M059J (cell line): ENCODE data around the gene ATP10A. TPM values are rescaled to one million over a fixed set of nuclear protein-coding genes. Genes with fewer than 3 reads are reported as not detected.
"Not testable (repeated sequence)": the region's sequence is repeated elsewhere in the genome, so short reads cannot be mapped to it uniquely, and the experiment has no call there.

ENCODE experiments used
- DNase-seq: peaks from one replicate; pipeline ENCODE4 v3.0.0-alpha.2; 2012; ENCODE audit warnings: low read depth
- total RNA-seq: library from RNA; depleted of rRNA; stranded (reverse); fragments of >200 nt; shearing (Covaris generic); gene quantifications from 2 replicates; pipeline ENCODE4 v1.2.3, GENCODE V29; 2014

The ATP10A gene
- total RNA-seq, 1 experiment from 2014 or later, result not detected

DNA sequence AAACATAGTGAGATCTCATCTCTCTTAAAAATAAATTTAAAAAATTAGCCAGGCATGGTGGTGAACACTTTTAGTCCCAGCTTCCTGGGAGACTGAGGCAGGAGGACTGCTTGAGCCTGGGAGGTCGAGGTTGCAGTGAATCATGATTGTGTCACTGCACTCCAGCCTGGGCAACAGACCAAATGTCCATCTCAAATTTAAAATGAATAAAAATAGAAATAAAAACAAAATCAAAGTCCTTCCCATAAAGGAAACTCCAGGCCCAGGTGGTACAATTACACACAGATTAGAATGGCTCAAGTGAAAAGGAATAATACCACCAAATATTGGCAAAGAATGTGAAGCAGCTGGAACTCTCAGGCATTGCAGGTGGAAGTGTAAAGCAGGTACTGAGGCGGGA, 19.3 kb upstream of the ATP10A start:
- peak; percentile 6 for DNase-seq

DNA sequence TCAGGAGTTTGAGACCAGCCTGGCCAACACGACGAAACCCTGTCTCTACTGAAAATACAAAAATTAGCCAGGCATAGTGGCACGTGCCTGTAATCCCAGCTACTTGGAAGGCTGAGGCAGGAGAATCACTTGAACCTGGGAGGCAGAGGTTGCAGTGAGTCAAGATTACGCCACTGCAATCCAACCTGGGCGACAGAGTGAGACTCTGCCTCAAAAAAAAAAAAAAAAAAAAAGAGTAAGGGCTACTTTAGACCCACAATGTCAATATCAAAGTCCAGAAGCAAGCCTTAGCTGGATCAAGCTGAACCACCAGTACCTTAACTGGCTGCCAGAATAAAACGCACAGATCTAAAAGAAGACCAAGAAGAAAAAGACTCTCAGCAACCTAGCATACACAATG, 17.8 kb upstream of the ATP10A start:
- DNase-seq, result not testable (repeated sequence)

DNA sequence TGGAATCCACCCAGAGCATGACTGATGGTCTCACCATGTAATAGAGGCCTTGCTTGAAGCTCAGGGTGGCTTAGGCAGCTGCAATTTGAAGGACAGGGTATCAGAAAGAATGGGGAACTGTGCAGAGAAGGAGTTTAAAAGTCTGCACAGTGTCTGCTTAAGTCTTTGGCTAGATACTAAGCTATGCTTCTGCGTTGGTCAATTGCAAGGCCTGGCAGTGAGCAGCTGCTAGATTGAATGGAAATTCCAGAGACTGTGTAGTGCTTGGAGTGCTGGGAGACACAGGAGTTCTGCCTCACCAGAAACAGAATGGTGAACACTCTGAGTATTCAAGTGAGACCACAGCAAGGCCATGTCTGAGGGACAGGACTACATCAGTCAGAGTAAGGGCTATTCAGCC, 17.3 kb upstream of the ATP10A start:
- DNase-seq, result no peak

DNA sequence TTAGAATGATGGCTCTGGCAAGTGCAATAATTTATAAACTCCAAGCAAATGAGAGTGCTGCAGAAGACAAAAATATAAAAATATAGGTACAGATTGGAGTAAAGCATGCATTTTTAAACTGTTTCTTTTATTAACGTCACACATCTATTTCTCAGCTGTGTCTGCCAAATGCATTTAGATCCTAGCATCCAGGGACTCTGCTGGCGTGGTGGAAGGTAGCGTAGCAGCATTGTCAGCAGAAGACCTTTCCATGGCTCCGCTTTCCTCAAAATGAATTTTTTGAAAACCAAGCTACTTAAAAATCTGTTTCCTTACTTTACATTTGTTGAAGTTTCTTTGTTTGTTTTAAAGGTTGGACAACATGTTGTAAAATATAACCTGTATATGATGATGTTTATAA, 16.3 kb upstream of the ATP10A start:
- DNase-seq, result no peak

DNA sequence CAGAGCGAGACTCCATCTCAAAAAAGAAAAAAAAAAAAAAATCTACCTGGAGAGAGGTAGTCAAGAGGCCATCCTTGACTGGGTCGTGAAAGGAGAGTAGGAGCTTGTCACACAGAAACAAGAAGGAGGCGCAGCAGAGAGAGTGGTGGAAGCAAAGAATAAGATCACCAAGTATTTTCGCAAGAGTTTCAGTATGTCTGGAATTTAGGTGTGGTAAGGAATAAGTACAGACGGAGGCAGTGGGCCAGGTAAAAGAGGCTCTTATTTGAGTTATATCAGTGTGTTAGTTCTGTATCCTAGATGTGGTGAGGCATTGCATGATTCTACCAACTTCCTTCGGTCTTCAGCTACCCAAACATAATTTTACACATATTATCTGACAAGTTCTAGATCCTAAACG, 14.6 kb upstream of the ATP10A start:
- no peak for DNase-seq

DNA sequence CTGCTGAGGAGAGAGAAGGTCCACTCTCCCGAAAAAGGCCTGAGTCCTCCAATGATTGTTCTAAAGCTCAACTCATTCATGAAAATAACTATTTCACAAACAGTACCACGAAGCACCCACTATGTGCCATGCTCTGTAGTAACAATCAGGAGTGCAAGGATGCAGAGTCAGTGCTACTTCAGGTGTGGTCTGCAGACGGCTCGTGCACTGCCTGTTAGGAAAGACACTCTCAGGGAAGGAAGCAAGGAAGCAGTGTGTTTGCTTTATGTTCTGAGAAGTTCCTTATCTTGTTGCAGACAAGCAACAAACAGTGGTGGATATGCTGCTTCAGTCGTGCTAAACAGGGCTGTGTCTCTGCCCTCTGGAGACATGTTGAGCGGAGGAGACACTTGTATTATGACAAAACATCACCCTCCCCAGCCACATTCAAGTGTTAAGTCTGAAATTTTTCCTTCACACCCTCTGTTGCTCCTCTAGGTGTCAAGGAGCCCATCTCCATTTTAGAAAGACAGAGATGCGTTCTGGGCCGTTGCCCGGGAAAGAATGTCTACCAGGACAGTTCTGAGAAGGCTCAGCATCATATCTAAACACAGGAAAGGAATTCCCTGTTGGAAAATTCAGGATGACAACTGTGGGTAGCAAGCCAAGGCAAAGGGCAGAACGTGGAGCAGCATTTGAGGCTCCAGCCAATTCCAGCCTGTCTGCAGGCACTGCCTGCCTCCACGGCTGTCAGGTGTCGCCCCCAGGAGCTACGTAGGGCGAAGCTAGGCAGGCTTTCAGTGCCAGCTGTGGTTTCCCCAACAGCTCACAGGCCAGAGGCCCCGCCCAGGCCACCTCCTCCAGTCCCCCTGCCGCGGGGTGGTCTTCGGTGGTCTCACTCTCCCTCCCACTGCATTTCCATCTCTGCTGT, 13.4 kb upstream of the ATP10A start:
- DNase-seq, result no peak

DNA sequence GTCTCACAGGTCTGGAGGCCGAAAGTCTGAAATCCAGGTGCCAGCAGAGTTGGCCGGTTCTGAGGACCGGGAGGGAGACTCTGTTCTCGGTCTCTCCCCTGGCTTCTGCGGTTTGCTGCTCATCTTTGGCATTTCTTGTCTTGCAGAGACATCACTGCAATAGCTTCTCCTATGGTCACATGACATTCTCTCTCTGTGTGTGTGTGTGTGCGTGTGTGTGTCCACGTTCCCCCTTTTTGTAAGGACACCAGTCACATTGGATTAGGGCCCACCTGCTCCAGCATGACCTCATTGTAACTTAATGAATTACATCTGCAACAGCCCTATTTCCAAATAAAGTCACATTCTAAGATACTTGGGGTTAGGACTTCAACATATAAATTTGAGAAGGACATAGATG, 12.4 kb upstream of the ATP10A start:
- no peak for DNase-seq

DNA sequence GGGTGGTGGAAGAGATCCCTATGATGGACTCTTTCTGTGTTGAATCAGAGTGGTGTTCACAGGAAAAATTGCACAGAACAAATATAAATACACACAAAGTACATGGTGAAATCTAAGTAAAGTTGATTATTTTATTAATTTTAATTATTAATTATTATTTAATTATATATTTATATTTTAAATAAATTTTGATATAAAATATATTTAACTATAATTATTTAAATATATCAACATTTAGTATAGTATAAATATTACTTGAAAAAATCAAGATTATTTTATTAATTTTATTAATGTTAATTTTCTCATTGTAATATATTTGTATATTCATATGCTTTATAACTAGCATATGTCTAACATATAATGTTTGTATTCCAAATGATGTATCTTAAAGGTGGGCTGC, 11.3 kb upstream of the ATP10A start:
- no peak for DNase-seq

DNA sequence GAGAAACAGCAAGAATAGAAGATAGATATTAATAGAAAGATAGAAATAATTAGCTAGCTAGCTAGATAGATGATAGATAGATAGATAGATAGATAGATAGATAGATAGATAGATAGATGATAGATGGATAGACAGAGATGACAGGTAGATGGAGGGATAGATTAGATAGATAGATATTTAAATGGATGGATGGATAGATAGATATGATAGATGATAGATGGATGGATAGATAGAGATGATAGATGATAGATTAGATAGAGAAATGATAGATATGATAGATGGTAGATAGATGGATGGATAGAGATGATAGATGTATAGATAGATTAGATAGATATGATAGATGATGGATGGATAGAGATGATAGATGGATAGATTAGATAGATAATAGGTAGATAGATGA, 8.3 kb upstream of the ATP10A start:
- no peak for DNase-seq

DNA sequence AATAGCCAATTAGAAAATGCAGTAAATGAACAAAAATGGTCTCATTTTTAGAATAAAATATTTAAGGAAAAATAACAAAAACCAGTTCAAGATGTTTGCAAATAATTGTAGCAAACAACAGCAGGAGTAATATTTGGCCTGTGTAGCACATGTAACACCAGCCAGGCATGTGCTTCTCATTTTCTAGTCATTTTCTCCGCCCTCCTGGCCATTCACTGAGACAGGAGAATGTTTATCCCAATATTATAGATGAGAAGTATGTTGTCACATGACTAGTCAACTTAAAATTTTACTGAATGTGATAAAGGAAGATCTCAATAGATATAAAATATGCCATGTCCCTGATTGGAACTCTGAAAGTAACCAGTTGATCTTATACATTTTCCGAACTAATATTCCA, 7.8 kb upstream of the ATP10A start:
- no peak for DNase-seq

DNA sequence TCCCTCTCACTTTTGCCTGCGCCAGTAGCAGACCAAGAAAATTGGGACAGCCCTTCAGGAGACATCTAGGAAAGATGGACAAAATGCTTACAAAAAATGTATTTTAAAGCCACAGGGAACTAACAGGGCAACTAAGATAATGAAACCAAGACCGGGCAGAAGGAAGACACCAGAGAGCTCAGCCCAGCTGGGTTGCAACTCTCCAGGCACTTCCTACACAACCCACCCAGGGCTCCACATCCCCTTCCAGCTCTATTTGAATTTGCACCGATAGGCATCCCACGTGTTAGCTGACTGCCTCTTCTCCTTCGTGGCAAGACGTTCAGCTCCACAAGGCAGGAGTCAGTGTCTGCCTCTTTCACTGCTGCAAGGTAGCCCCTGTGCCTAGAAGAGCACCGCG, 6.6 kb upstream of the ATP10A start:
- no peak for DNase-seq

DNA sequence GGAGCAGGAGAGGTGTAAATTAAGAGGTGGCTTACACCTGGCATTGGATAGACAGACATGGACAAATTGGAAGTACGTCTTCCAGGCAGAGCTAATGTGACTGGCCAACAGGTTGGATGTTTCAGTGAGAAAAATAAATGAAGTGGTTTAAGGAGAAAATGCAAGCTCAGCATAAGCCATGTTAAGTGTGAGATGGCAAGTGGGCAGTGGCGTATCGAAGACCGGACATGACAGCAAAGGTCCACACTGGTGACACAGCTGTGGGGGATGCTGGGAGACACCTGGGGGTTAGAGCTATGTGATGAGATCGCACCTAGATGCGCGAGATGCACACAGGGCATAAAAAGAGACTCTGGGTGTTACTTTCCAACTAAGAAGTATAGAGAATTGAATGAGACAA, 3.7 kb upstream of the ATP10A start:
- no peak for DNase-seq

DNA sequence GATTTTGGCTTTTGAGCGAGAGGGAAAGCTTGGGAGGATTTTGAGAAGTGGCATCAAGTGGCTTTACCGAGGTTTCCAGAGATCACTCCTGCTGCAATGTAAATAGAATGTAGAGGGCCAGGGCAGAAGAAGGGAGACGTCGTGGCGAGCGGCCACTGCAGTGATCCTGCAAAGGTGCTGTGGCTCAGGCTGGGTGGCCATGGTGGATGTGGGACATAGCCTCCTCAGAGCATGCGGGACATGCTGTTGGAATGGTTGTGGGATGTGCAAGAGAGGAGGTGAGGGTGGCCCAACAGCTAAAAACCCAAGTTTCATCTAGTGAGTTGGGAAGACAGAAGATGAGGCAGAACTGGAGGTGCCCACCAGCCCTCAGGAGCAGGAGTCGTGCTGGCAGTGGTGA, 3.1 kb upstream of the ATP10A start:
- no peak for DNase-seq

DNA sequence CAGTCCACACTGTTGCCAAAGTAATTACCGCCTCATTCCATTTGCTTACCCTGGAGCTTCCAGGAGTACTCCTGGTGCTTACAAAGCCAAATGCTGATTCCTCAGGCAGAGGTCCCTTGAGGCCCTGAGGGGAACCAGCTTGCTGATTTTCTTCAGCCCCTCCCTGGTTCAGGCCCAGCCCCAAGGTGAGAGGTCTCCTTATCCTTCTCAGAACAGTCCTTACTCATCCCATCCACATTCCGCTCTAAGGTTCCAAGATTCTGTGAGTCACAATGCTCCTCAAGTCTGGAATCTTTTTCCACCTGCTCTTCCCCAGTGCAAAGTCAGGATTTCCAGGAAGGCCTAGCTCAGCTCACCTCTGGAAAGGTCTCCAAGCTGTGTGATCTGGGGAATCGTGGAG, 1.8 kb upstream of the ATP10A start:
- DNase-seq, result peak; percentile 6

DNA sequence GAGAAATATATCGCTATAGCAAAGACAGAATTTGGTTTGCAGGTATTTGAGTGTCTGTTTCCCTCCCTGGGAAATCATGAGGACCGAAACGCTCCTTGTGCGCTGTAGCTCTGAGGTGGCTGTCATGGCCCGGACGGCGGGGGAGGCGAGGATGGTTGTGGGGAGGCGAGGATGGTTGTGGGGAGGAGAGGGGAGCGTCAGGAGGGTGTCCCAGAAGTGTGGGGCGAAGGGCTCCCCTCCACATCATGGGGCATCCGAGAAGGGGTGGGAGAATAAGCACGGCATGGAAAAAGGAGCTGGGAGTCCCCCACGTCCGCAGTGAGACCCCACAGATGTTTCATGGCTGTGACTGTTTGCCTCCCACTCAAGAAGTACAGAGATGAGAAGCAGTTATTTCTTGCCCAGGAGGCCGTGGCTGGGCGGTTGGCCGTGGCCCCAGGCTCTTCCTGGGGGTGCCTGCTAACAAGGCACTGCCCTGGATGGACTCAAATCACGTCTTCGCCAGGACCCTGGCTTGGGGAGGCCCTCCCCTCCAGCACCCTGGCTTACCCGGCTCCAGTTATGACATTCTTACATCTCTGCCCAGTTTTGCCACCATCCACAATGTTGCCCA, 947 bp upstream of the ATP10A start:
- no peak for DNase-seq

DNA sequence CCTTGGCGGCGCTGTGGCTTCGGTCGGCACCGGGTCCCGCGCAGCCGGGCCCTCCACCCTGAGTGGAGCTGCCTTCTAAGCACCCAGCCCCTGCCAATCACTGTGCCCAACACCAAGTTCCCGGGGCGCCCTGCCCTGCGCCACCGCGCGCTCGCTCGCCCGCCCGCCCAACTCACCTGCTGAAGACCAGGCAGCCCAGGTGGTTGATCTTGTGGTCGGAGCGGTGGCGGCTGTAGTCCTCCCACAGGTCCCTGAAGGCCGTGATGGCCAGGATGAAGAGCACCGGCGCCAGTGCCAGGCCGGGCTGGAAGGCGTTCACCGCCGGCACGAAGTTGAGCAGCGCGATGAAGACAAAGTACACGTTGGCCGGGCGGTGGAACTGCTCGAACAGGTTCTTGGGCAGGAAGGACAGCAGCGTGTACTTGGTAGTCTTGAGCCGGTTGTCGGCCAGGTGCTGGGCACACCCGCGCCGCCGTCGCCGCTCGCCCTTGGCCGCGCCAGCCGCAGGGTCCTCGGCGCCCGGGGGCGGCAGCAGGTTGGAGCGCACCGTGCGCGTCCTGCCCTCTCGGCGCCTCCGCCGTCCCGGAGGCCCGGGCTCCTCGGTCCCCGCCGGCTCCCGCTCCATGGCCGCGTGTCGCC, 536 bp downstream of the ATP10A start:
- DNase-seq, result no peak

DNA sequence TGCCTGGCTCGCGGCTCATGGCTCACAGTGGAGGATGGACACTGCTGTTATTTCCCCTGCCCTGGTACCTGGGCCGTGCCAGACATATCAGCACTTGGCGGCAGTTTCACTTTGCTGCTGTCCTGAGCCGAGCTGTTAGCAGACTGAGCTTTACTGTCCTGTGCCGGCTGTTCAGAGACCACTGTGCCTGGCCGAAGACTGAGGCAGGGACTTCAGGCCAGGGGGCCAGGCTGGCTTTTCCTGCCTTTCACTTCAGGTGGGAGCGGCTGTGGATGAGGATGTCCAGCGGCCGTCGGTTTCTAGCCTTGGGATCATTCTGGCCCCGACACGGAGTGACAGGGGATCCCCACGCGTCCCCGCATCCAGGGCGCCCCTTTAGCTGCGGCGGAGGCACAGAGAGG, 1.1 kb downstream of the ATP10A start:
- DNase-seq, result no peak

DNA sequence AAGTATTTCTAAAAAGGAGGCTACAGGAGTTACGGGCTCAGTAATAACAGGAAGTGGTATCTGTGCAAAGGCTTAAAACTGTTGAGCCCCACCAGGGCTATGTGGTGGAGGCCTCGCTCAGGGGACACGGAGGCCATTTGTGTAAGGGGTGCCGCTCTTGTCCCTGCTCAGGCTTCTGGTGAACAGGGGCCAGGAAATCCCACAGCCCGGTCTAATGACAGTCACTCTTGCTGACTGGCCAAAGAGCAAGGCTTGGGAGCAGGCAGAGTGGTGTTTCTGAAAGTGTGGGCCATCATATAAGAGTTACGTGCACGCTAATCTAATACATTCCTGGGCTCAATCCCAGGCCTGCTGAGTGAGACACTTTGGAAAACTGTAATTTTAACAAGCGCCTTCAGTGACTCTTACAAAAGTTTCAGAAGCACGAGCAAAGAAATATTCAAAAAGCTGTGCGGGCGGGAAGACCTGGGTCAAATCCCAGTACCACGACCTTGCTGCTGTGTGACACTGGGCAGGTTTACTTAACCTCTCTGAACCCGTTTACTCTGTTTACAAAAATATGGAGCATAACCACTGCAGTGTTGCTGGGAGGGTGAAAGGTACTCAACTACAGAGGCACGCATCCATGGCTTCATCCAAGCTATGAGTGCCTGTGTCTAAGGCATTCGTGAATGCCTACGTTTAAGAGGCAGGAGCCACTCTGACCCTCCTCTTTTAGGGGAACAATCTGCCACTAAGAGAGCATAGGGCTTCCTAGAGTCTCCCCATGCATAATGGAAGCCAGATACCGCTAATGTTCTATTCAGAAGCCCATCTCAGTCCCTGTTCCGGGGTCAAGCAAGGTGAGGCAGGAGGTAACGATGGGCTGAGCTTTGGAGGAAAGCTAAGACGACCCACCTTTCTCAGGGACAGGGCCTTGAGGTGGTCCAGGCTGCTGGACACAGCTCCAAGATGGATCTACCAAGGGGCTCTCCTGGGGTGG, 2.0 kb downstream of the ATP10A start:
- DNase-seq, result no peak

DNA sequence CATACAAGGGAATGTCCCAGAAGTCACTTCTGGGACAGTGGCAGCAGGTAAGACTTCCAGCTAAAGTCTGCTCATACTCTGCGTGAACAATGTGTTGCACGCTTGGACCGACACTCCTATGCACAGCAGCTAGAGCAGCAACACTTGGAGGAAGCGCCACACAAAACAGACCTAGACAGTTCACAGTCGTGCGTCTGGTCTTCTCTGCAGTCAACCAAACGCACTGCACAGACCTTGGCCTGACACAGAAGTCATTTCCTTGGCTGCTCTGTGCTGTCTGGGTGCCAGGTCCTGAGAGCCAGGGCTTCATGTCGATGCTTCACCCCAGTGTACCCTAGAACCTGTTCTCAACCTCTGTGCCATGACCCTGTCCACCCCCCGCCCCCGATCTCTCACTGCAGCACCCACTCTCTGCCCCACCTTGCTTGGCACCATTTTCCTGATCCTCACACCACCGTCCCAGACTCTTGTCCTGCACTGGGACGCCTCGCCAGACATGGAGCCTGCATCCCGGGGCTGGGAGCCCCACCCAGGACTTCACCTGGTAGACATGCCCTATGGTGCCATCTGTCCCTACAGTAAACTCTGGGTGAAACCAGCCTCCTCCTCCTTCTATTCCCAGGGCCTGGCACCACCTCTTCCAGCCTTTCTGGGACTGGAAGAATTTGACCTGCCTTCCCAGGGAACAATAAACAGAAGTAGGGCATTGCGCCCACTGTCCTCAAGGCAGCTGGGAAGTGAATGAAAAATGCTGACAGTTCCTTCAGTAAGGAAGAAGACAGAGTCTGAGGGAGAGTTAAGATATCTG, 3.1 kb downstream of the ATP10A start:
- DNase-seq, result no peak

DNA sequence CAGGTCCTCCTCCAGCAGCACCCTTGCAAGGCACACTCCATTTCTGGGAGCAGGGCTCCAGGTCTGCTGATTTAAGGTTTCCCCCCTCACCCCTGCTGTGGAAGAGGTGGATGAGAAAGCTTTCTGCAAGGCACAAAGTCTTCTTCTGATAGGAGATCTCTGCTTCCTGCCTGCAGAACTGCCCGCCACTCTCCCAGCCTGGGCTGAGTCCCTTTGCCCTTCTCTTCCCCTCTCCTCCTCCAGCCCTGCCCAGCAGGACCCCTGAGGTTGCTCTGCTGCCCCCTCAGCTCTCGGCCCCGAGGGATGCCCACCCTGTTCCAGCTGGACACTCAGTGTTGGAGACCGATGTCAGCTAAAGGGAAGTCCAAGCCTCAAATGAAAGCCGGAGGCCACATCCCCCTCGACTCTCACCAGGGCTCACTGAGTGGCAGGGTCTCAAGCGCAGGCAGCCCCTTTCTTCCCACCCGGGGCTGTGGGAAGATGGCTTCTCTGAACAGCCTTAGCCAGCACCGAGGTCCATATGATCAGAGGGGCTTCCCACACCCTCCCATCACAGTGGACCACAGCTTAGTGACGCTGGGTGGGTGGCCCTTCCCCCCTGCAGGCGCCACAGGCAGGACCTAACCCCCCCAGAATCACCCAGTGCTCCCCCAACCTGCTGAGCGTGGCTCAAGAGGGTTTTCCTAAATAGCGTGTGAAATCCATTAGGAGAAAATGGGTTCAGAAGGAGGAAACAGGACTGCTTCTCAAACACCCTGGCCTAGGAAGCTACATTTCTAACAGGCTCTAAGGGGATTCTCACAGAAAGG, 4.0 kb downstream of the ATP10A start:
- no peak for DNase-seq
